Measurements from ENCODE around the gene SLC38A8.

SLC38A8 gene

GRCh38 chr16:84018710-84019109 is 23.9 kb downstream of the SLC38A8 start:
- Histone ChIP-seq H3K27ac (ENCODE audit: low read length) (no peak overlapping the region), H3K4me2 (ENCODE audit: low read length) (no peak overlapping the region), H3K36me3 (replicated peaks; ENCODE audit: low read depth, low read length) (no peaks in the 10 kb centered on the region), H3K4me1 (ENCODE audit: low read length) (no peaks in the 10 kb centered on the region), H3K4me3 (ENCODE audit: low read length) (no peak overlapping the region), H3K27me3 (ENCODE audit: low read depth, low read length) (peaks cover 5% of the 10 kb centered on the region; the same call in 1 of the 2 replicates), H3K9me3 (ENCODE audit: insufficient read depth, low read length) (no peaks in the 10 kb centered on the region), H2AFZ (ENCODE audit: low read depth, low read length) (no peak overlapping the region), H3K79me2 (ENCODE audit: low read length) (no peaks in the 10 kb centered on the region), H3K9ac (ENCODE audit: low read length) (no peak overlapping the region), H4K20me1 (ENCODE audit: insufficient read depth, low read length) (no peaks in the 10 kb centered on the region)
- no peak for TF ChIP-seq CTCF (IDR thresholded peaks at IDR 0.05; ENCODE audit: low read depth, low read length)
- no peak for TF ChIP-seq EZH2phosphoT487 (IDR thresholded peaks at IDR 0.05; ENCODE audit: low read depth)

GRCh38 chr16:84016477-84016876 is 26.1 kb downstream of the SLC38A8 start:
- no peaks in the 10 kb centered on the region for H3K79me2 ChIP-seq (ENCODE audit: low read length)
- H3K4me3 ChIP-seq (ENCODE audit: low read length), result no peak overlapping the region
- H2AFZ ChIP-seq (ENCODE audit: low read depth, low read length), result no peak overlapping the region
- H3K9ac ChIP-seq (ENCODE audit: low read length), result no peak overlapping the region
- no peaks in the 10 kb centered on the region for H3K36me3 ChIP-seq (replicated peaks; ENCODE audit: low read depth, low read length)
- no peaks in the 10 kb centered on the region for H4K20me1 ChIP-seq (ENCODE audit: insufficient read depth, low read length)
- no peak overlapping the region for H3K27ac ChIP-seq (ENCODE audit: low read length)
- no peaks in the 10 kb centered on the region; the same call in 1 of the 2 replicates for H3K27me3 ChIP-seq (ENCODE audit: low read depth, low read length)
- H3K4me1 ChIP-seq (ENCODE audit: low read length), result no peaks in the 10 kb centered on the region
- H3K4me2 ChIP-seq (ENCODE audit: low read length), result no peak overlapping the region
- no peak for TF ChIP-seq EZH2phosphoT487 (IDR thresholded peaks at IDR 0.05; ENCODE audit: low read depth)
- TF ChIP-seq CTCF (IDR thresholded peaks at IDR 0.05; ENCODE audit: low read depth, low read length), result no peak
- no peaks in the 10 kb centered on the region for H3K9me3 ChIP-seq (ENCODE audit: insufficient read depth, low read length)

- H3K27ac ChIP-seq (ENCODE audit: low read length), result no peak overlapping the region
- no peak overlapping the region for H3K9ac ChIP-seq (ENCODE audit: low read length)
- H3K79me2 ChIP-seq (ENCODE audit: low read length), result no peaks in the 10 kb centered on the region
- no peak overlapping the region for H3K4me2 ChIP-seq (ENCODE audit: low read length)
- H3K36me3 ChIP-seq (replicated peaks; ENCODE audit: low read depth, low read length), result no peaks in the 10 kb centered on the region
- H3K4me3 ChIP-seq (ENCODE audit: low read length), result no peak overlapping the region
- no peaks in the 10 kb centered on the region for H3K9me3 ChIP-seq (ENCODE audit: insufficient read depth, low read length)
- no peaks in the 10 kb centered on the region; the same call in 1 of the 2 replicates for H3K27me3 ChIP-seq (ENCODE audit: low read depth, low read length)
- H4K20me1 ChIP-seq (ENCODE audit: insufficient read depth, low read length), result no peaks in the 10 kb centered on the region
- no peak for TF ChIP-seq EZH2phosphoT487 (IDR thresholded peaks at IDR 0.05; ENCODE audit: low read depth)
- H2AFZ ChIP-seq (ENCODE audit: low read depth, low read length), result no peak overlapping the region
- no peaks in the 10 kb centered on the region for H3K4me1 ChIP-seq (ENCODE audit: low read length)
These were observed 27.2 kb downstream of the SLC38A8 start for GRCh38 chr16:84015399-84015798.

GRCh38 chr16:84014570-84015327 is 27.8 kb downstream of the SLC38A8 start:
- no peak overlapping the region for H2AFZ ChIP-seq (ENCODE audit: low read depth, low read length)
- no peak overlapping the region for H3K4me3 ChIP-seq (ENCODE audit: low read length)
- H3K4me2 ChIP-seq (ENCODE audit: low read length), result no peak overlapping the region
- H3K36me3 ChIP-seq (replicated peaks; ENCODE audit: low read depth, low read length), result no peaks in the 10 kb centered on the region
- no peaks in the 10 kb centered on the region; the same call in 1 of the 2 replicates for H3K27me3 ChIP-seq (ENCODE audit: low read depth, low read length)
- TF ChIP-seq CTCF (IDR thresholded peaks at IDR 0.05; ENCODE audit: low read depth, low read length) (no peak), EZH2phosphoT487 (IDR thresholded peaks at IDR 0.05; ENCODE audit: low read depth) (no peak)
- H3K9me3 ChIP-seq (ENCODE audit: insufficient read depth, low read length), result no peaks in the 10 kb centered on the region
- H3K4me1 ChIP-seq (ENCODE audit: low read length), result no peaks in the 10 kb centered on the region
- no peak overlapping the region for H3K9ac ChIP-seq (ENCODE audit: low read length)
- no peak overlapping the region for H3K27ac ChIP-seq (ENCODE audit: low read length)
- H3K79me2 ChIP-seq (ENCODE audit: low read length), result no peaks in the 10 kb centered on the region
- no peaks in the 10 kb centered on the region for H4K20me1 ChIP-seq (ENCODE audit: insufficient read depth, low read length)
